ENCODE measurements around the gene OSBPL2.

OSBPL2 gene

GRCh38 chr20:62231292-62231691, 7.0 kb upstream of the OSBPL2 start:
- TF ChIP-seq REST (IDR thresholded peaks at IDR 0.05; ENCODE audit: low read depth) (no peak), EP300 (IDR thresholded peaks at IDR 0.05; ENCODE audit: borderline replicate concordance) (no peak), MAX (IDR thresholded peaks at IDR 0.05) (no peak), YY1 (IDR thresholded peaks at IDR 0.05; ENCODE audit: low read depth) (no peak), TAF1 (IDR thresholded peaks at IDR 0.05; ENCODE audit: low read depth) (no peak), USF1 (IDR thresholded peaks at IDR 0.05) (no peak), ZBTB7A (IDR thresholded peaks at IDR 0.05; ENCODE audit: low read depth) (no peak), CEBPB (IDR thresholded peaks at IDR 0.05) (no peak), RAD21 (IDR thresholded peaks at IDR 0.05; ENCODE audit: low read depth) (no peak), FOXM1 (IDR thresholded peaks at IDR 0.05; ENCODE audit: borderline replicate concordance, low read depth) (no peak), EGR1 (IDR thresholded peaks at IDR 0.05) (no peak), CREB1 (IDR thresholded peaks at IDR 0.05; ENCODE audit: low read depth) (no peak), NFIC (IDR thresholded peaks at IDR 0.05) (no peak), TCF12 (IDR thresholded peaks at IDR 0.05; ENCODE audit: low read depth) (no peak), TEAD4 (IDR thresholded peaks at IDR 0.05) (no peak)

GRCh38 chr20:62232194-62232593, 6.1 kb upstream of the OSBPL2 start:
- TF ChIP-seq TEAD4 (IDR thresholded peaks at IDR 0.05) (no peak), CEBPB (IDR thresholded peaks at IDR 0.05) (no peak), TCF12 (IDR thresholded peaks at IDR 0.05; ENCODE audit: low read depth) (no peak), NFIC (IDR thresholded peaks at IDR 0.05) (no peak)

GRCh38 chr20:62232770-62233645, 5.3 kb upstream of the OSBPL2 start:
- TF ChIP-seq REST (IDR thresholded peaks at IDR 0.05; ENCODE audit: low read depth): no peak
- TF ChIP-seq CREB1 (IDR thresholded peaks at IDR 0.05; ENCODE audit: low read depth): no peak
- TF ChIP-seq RAD21 (IDR thresholded peaks at IDR 0.05; ENCODE audit: low read depth): no peak
- TF ChIP-seq USF1 (IDR thresholded peaks at IDR 0.05): no peak
- no peak for TF ChIP-seq CEBPB (IDR thresholded peaks at IDR 0.05)
- TF ChIP-seq YY1 (IDR thresholded peaks at IDR 0.05; ENCODE audit: low read depth): no peak
- no peak for TF ChIP-seq EGR1 (IDR thresholded peaks at IDR 0.05)
- TF ChIP-seq TCF12 (IDR thresholded peaks at IDR 0.05; ENCODE audit: low read depth): no peak
- no peak for TF ChIP-seq MAX (IDR thresholded peaks at IDR 0.05)
- TF ChIP-seq FOXM1 (IDR thresholded peaks at IDR 0.05; ENCODE audit: borderline replicate concordance, low read depth): no peak
- no peak for TF ChIP-seq ZBTB7A (IDR thresholded peaks at IDR 0.05; ENCODE audit: low read depth)
- TF ChIP-seq EP300 (IDR thresholded peaks at IDR 0.05; ENCODE audit: borderline replicate concordance): no peak
- no peak for TF ChIP-seq NFIC (IDR thresholded peaks at IDR 0.05)

- TF ChIP-seq MAX (IDR thresholded peaks at IDR 0.05): no peak
Measured at GRCh38 chr20:62233684-62234083, 4.6 kb upstream of the OSBPL2 start.

- TF ChIP-seq REST (IDR thresholded peaks at IDR 0.05; ENCODE audit: low read depth) (no peak), YY1 (IDR thresholded peaks at IDR 0.05; ENCODE audit: low read depth) (no peak), TAF1 (IDR thresholded peaks at IDR 0.05; ENCODE audit: low read depth) (no peak), CEBPB (IDR thresholded peaks at IDR 0.05) (no peak), MAX (IDR thresholded peaks at IDR 0.05) (no peak), ZBTB7A (IDR thresholded peaks at IDR 0.05; ENCODE audit: low read depth) (no peak), FOXM1 (IDR thresholded peaks at IDR 0.05; ENCODE audit: borderline replicate concordance, low read depth) (no peak), EGR1 (IDR thresholded peaks at IDR 0.05) (no peak), EP300 (IDR thresholded peaks at IDR 0.05; ENCODE audit: borderline replicate concordance) (no peak)
Measured at GRCh38 chr20:62234339-62234738, 4.0 kb upstream of the OSBPL2 start.

Measured in Ishikawa (cell line).